ENCODE data around the gene NXPH1.
"Not testable (repeated sequence)": the region's sequence is repeated elsewhere in the genome, so short reads cannot be mapped to it uniquely, and the experiment has no call there.

The NXPH1 gene

GRCh38 chr7:8710124-8710523 is 276.7 kb downstream of the NXPH1 start:
- Histone ChIP-seq H3K27me3 (no peaks in the 10 kb centered on the region), H3K4me3 (ENCODE audit: low read depth in 1 of 2, low read length in 1 of 2) (no peak overlapping the region), H3K36me3 (no peaks in the 10 kb centered on the region), H3K4me1 (ENCODE audit: control insufficient read depth in 1 of 2, insufficient read depth in 1 of 2, low read depth in 1 of 2, low read length in 1 of 2) (no peaks in the 10 kb centered on the region), H3K27ac (no peak overlapping the region), H3K9me3 (no peaks in the 10 kb centered on the region)
- TF ChIP-seq CTCF (IDR thresholded peaks at IDR 0.05): no peak

- TF ChIP-seq CTCF (IDR thresholded peaks at IDR 0.05): no peak
- no peaks in the 10 kb centered on the region for H3K27me3 ChIP-seq
- no peaks in the 10 kb centered on the region for H3K4me1 ChIP-seq (ENCODE audit: control insufficient read depth in 1 of 2, insufficient read depth in 1 of 2, low read depth in 1 of 2, low read length in 1 of 2)
- no peaks in the 10 kb centered on the region for H3K9me3 ChIP-seq
- H3K36me3 ChIP-seq: no peaks in the 10 kb centered on the region
- H3K27ac ChIP-seq: no peak overlapping the region
- no peak overlapping the region for H3K4me3 ChIP-seq (ENCODE audit: low read depth in 1 of 2, low read length in 1 of 2)
Measured at GRCh38 chr7:8714791-8715190, 281.4 kb downstream of the NXPH1 start.

GRCh38 chr7:8719102-8719501 is 285.7 kb downstream of the NXPH1 start:
- no peaks in the 10 kb centered on the region for H3K9me3 ChIP-seq
- no peaks in the 10 kb centered on the region for H3K4me1 ChIP-seq (ENCODE audit: control insufficient read depth in 1 of 2, insufficient read depth in 1 of 2, low read depth in 1 of 2, low read length in 1 of 2)
- no peak overlapping the region for H3K27ac ChIP-seq
- H3K4me3 ChIP-seq (ENCODE audit: low read depth in 1 of 2, low read length in 1 of 2): no peak overlapping the region
- no peaks in the 10 kb centered on the region for H3K27me3 ChIP-seq
- no peaks in the 10 kb centered on the region for H3K36me3 ChIP-seq
- TF ChIP-seq CTCF (IDR thresholded peaks at IDR 0.05): no peak

GRCh38 chr7:8724080-8724718 is 290.8 kb downstream of the NXPH1 start:
- Histone ChIP-seq H3K4me1 (ENCODE audit: control insufficient read depth in 1 of 2, insufficient read depth in 1 of 2, low read depth in 1 of 2, low read length in 1 of 2) (no peaks in the 10 kb centered on the region), H3K4me3 (ENCODE audit: low read depth in 1 of 2, low read length in 1 of 2) (no peak overlapping the region), H3K9me3 (no peaks in the 10 kb centered on the region), H3K27me3 (no peaks in the 10 kb centered on the region), H3K36me3 (no peaks in the 10 kb centered on the region), H3K27ac (no peak overlapping the region)
- no peak for TF ChIP-seq CTCF (IDR thresholded peaks at IDR 0.05)

GRCh38 chr7:8731756-8732155 is 298.3 kb downstream of the NXPH1 start:
- H3K27me3 ChIP-seq; H3K36me3 ChIP-seq; H3K4me1 ChIP-seq (ENCODE audit: control insufficient read depth in 1 of 2, insufficient read depth in 1 of 2, low read depth in 1 of 2, low read length in 1 of 2); H3K4me3 ChIP-seq (ENCODE audit: low read depth in 1 of 2, low read length in 1 of 2); H3K9me3 ChIP-seq; H3K27ac ChIP-seq: not testable (repeated sequence)

GRCh38 chr7:8739837-8740236 is 306.4 kb downstream of the NXPH1 start:
- TF ChIP-seq CTCF (IDR thresholded peaks at IDR 0.05): no peak
- Histone ChIP-seq H3K4me1 (ENCODE audit: control insufficient read depth in 1 of 2, insufficient read depth in 1 of 2, low read depth in 1 of 2, low read length in 1 of 2) (no peaks in the 10 kb centered on the region), H3K9me3 (no peaks in the 10 kb centered on the region), H3K36me3 (no peaks in the 10 kb centered on the region), H3K4me3 (ENCODE audit: low read depth in 1 of 2, low read length in 1 of 2) (no peak overlapping the region), H3K27me3 (no peaks in the 10 kb centered on the region), H3K27ac (no peak overlapping the region)

Data from neutrophil (primary cell).